K562 (cell line): ENCODE measurements around the gene GSK3B. TPM values are rescaled to one million over a fixed set of nuclear protein-coding genes. Genes with fewer than 3 reads are reported as not detected.

Experiments
- ATAC-seq: fragments of 200-7000 bp; cut with Tn5 transposase; 3 replicates; pipeline ENCODE4 v1.9.1; 2020; ENCODE audit warnings: moderate library complexity
- BruUV-seq: library from RNA; stranded (reverse); fragments of 400-500 nt; replicated peaks from 2 replicates; lab custom pipeline; 2021; lab: Mats Ljungman, UMichigan
- CTCF ChIA-PET: fragments of 300-600 bp; formaldehyde crosslinking; extraction: SDS; loops from one replicate; lab custom pipeline; 2021; ENCODE audit warnings: low intra/inter-chr PET ratio; lab: Yijun Ruan, JAX
- POLR2A ChIA-PET: fragments of 300-600, 350-650 bp; sonication (Branson Sonifier 250); formaldehyde crosslinking; extraction: SDS; loops from one replicate; lab custom pipeline; 2021; ENCODE audit warnings: antibody characterized with exemption, inconsistent platforms; lab: Yijun Ruan, JAX
- DNase-seq, 4 experiments: peaks; one replicate each; pipeline versions ENCODE4 v3.0.0 to v3.0.0-alpha.2; 2011 to 2018; ENCODE audit warnings: low spot score in 3 of 4, mixed read lengths in 3 of 4; ENCODE audit errors: extremely low read depth in 1 of 4
- FAIRE-seq: peaks from 2 replicates; lab custom pipeline; 2011; peaks lifted over from hg19 to GRCh38; lab: Jason Lieb, UNC
- H2AFZ ChIP-seq: 2 replicates; pipeline ENCODE4 v1.6.0; 2011; ENCODE audit warnings: low read depth, low read length, control low read depth, inconsistent platforms
- H3K27ac ChIP-seq: fragments of 200-600 bp; 3 replicates; pipeline ENCODE4 v1.8.0; 2011; ENCODE audit warnings: low read depth, mild to moderate bottlenecking, control low read depth, inconsistent platforms, low read length, moderate library complexity, mixed read lengths; ENCODE audit errors: extremely low read depth
- H3K27me3 ChIP-seq, 2 experiments: fragments of 300-600 bp in 1 of 2; 2 replicates in 1 of 2; 3 replicates in 1 of 2; pipeline versions ENCODE4 v1.6.0 to v1.8.0; 2011; ENCODE audit warnings: inconsistent platforms in 2 of 2, low read length in 2 of 2, mild to moderate bottlenecking in 1 of 2, mixed read lengths in 1 of 2, moderate library complexity in 1 of 2; ENCODE audit not compliant: control insufficient read depth in 2 of 2, insufficient read depth in 2 of 2
- H3K36me3 ChIP-seq: fragments of 300-600 bp; 3 replicates; pipeline ENCODE4 v1.8.0; 2011; ENCODE audit warnings: mild to moderate bottlenecking, low read length, inconsistent platforms; ENCODE audit not compliant: control insufficient read depth, insufficient read depth
- H3K4me1 ChIP-seq, 2 experiments: fragments of 200-600 bp in 1 of 2; replicated peaks in 1 of 2; 2 replicates in 1 of 2; 3 replicates in 1 of 2; pipeline versions ENCODE4 v1.5.1 to v1.8.0; 2011; ENCODE audit warnings: inconsistent platforms in 2 of 2, low read length in 2 of 2, mild to moderate bottlenecking in 1 of 2, mixed read lengths in 1 of 2, moderate library complexity in 1 of 2; ENCODE audit not compliant: control insufficient read depth in 2 of 2, insufficient read depth in 2 of 2
- H3K4me2 ChIP-seq: 2 replicates; pipeline ENCODE4 v1.6.1; 2011; ENCODE audit warnings: low read length, control low read depth, inconsistent platforms, mixed read lengths; ENCODE audit not compliant: insufficient read depth
- H3K4me3 ChIP-seq: fragments of 200-600 bp; sonication (generic), shearing (Covaris generic); 2 replicates; pipeline ENCODE4 v1.5.1; 2016; ENCODE audit warnings: control low read depth, inconsistent platforms
- H3K79me2 ChIP-seq: fragments of 200-600 bp; 3 replicates; pipeline ENCODE4 v1.8.0; 2011; ENCODE audit warnings: low read length, inconsistent platforms; ENCODE audit not compliant: control insufficient read depth, insufficient read depth
- H3K9ac ChIP-seq, 2 experiments: 2 replicates each; pipeline versions ENCODE4 v1.6.0 to v1.6.1; 2011; ENCODE audit warnings: low read depth in 2 of 2, low read length in 2 of 2, control low read depth in 1 of 2, inconsistent platforms in 1 of 2, mild to moderate bottlenecking in 1 of 2, mixed read lengths in 1 of 2; ENCODE audit not compliant: insufficient read depth in 1 of 2
- H3K9me1 ChIP-seq: one replicate; pipeline ENCODE4 v1.6.0; 2011; ENCODE audit warnings: inconsistent platforms, mild to moderate bottlenecking, low read length, moderate library complexity; ENCODE audit not compliant: control insufficient read depth, insufficient read depth
- H3K9me3 ChIP-seq: replicated peaks from 2 replicates; pipeline ENCODE4 v1.5.1; 2011; ENCODE audit warnings: low read depth, low read length, inconsistent platforms; ENCODE audit not compliant: control insufficient read depth, insufficient read depth
- H4K20me1 ChIP-seq: replicated peaks from 2 replicates; pipeline ENCODE4 v1.6.1; 2011; ENCODE audit warnings: low read length, inconsistent platforms, mixed read lengths; ENCODE audit not compliant: control insufficient read depth, insufficient read depth
- ATF1 ChIP-seq, 2 experiments: fragments of 450-650 bp in 1 of 2; IDR thresholded peaks; 2 replicates each; pipeline ENCODE4 v1.6.1; 2016; ENCODE audit warnings: missing compliant biosample characterization in 1 of 2, missing genetic modification characterization in 1 of 2
- C11orf30 ChIP-seq: fragments of 450-650 bp; IDR thresholded peaks from 2 replicates; pipeline ENCODE4 v1.6.1; 2016; ENCODE audit warnings: low read depth, mild to moderate bottlenecking
- FOS ChIP-seq: IDR thresholded peaks from 3 replicates; pipeline ENCODE4 v1.6.1; 2011; ENCODE audit not compliant: insufficient read length; ENCODE audit errors: extremely low read depth
- HDAC8 ChIP-seq: fragments of 450-650 bp; IDR thresholded peaks from 2 replicates; pipeline ENCODE4 v1.6.1; 2016; ENCODE audit warnings: mild to moderate bottlenecking, missing genetic modification characterization, moderate library complexity, missing compliant biosample characterization
- HMG20A ChIP-seq: fragments of 450-650 bp; formaldehyde crosslinking; conservative IDR thresholded peaks from 2 replicates; pipeline ENCODE4 v1.4.0; 2020; ENCODE audit warnings: mild to moderate bottlenecking, mixed read lengths
- IRF1 ChIP-seq: sonication (generic); formaldehyde crosslinking; IDR thresholded peaks from 2 replicates; pipeline ENCODE4 v1.8.0; 2022; ENCODE audit warnings: missing genetic modification reagents, mild to moderate bottlenecking, borderline replicate concordance
- LCOR ChIP-seq: sonication (generic); formaldehyde crosslinking; IDR thresholded peaks from 2 replicates; pipeline ENCODE4 v1.8.0; 2022; ENCODE audit warnings: mild to moderate bottlenecking, missing genetic modification reagents
- MAFK ChIP-seq: IDR thresholded peaks from 2 replicates; pipeline ENCODE4 v1.6.1; 2011; ENCODE audit warnings: low read length, improper control_type of control experiment
- MBD2 ChIP-seq: sonication (generic); IDR thresholded peaks from 2 replicates; pipeline ENCODE4 v1.6.1; 2016; ENCODE audit warnings: low read depth, borderline replicate concordance
- MLLT1 ChIP-seq, 2 experiments: fragments of 450-650 bp; IDR thresholded peaks; 2 replicates each; pipeline ENCODE4 v1.6.1; 2016
- NONO ChIP-seq, 2 experiments: fragments of 200-400 bp in 1 of 2; fragments of 450-650 bp in 1 of 2; formaldehyde crosslinking in 1 of 2; IDR thresholded peaks; 2 replicates each; pipeline ENCODE4 v1.6.1; 2017; ENCODE audit warnings: low read depth in 2 of 2, mild to moderate bottlenecking in 2 of 2, moderate library complexity in 2 of 2, low read length in 1 of 2
- SNRNP70 ChIP-seq: fragments of 200-400 bp; formaldehyde crosslinking; optimal IDR thresholded peaks from 2 replicates; pipeline ENCODE3; 2017; ENCODE audit warnings: low read depth, low read length
- SP2 ChIP-seq: IDR thresholded peaks from 2 replicates; pipeline ENCODE4 v1.6.1; 2011; ENCODE audit warnings: mild to moderate bottlenecking, low read depth, low read length, moderate library complexity; ENCODE audit not compliant: poor library complexity, severe bottlenecking; ENCODE audit errors: extremely low read depth
- SPI1 ChIP-seq: IDR thresholded peaks from 2 replicates; pipeline ENCODE4 v1.6.1; 2011; ENCODE audit warnings: low read depth, low read length, control low read depth, borderline replicate concordance
- VEZF1 ChIP-seq: fragments of 200-800 bp; sonication (Bioruptor generic); IDR thresholded peaks from 2 replicates; pipeline ENCODE4 v1.6.1; 2017; ENCODE audit warnings: missing genetic modification characterization, missing compliant biosample characterization
- ZNF316 ChIP-seq: fragments of 450-650 bp; IDR thresholded peaks from 2 replicates; pipeline ENCODE4 v1.6.1; 2016
- ZNF639 ChIP-seq, 2 experiments: fragments of 200-800 bp in 1 of 2; sonication (Bioruptor generic) in 1 of 2; sonication (generic) in 1 of 2; formaldehyde crosslinking in 1 of 2; IDR thresholded peaks in 1 of 2; conservative IDR thresholded peaks in 1 of 2; 2 replicates each; pipeline versions ENCODE4 v1.5.0 to v1.6.1; 2016 to 2020; ENCODE audit warnings: missing compliant biosample characterization in 1 of 2, missing genetic modification characterization in 1 of 2, missing genetic modification reagents in 1 of 2
- WGBS: fragments of 100-300 bp; shearing (Covaris generic); methylation state at CpG from one replicate; pipeline ENCODE4 v1.1.6; 2016; ENCODE audit warnings: low coverage, mixed read lengths; ENCODE audit not compliant: insufficient coverage; ENCODE audit errors: missing lambda C conversion rate; 5-methylcytosine and 5-hydroxymethylcytosine counted together
- in situ Hi-C: fragments of 300-500 bp; cut with MboI; formaldehyde crosslinking; loops from 4 replicates; pipeline ENCODE4 v1.15.0; 2018; ENCODE audit warnings: inconsistent platforms, mixed read lengths
- intact Hi-C: fragments of 100-400 bp; cut with micrococcal nuclease; formaldehyde crosslinking; loops from 2 replicates; pipeline ENCODE4 v1.14.2; 2022
- polyA plus RNA-seq, 8 experiments: library from polyadenylated mRNA; depleted of rRNA in 4 of 8; stranded (reverse) in 5 of 8; unstranded in 3 of 8; fragments of >200 nt; fragmentation: Nextera tagmentation in 2 of 8; fragmentation: Illumina TruSeq in 1 of 8; extraction: Ambion mirVana in 2 of 8; extraction: Trizol in 1 of 8; gene quantifications; 2 replicates each; pipeline versions ENCODE4 v1.2.1 to v1.2.3, GENCODE V29; 2011 to 2014; ENCODE audit warnings: inconsistent platforms in 1 of 8, missing spikeins in 1 of 8
- total RNA-seq, 7 experiments: library from RNA; depleted of rRNA in 6 of 7; stranded (reverse); fragments of >200 nt in 6 of 7; fragmentation: Illumina TruSeq in 2 of 7; extraction: Trizol in 2 of 7; gene quantifications; 2 replicates each; pipeline versions ENCODE4 v1.2.1 to v1.2.3, GENCODE V29; 2011 to 2021; ENCODE audit warnings: low replicate concordance in 1 of 7

The GSK3B gene
- total and polyA plus RNA-seq, 9 of the 15 experiments (the other 6 are each of a cell fraction or from before 2014, with no cell fraction given), result 4.7 to 25.0 (median 18.7) TPM

GRCh38 chr3:120094776-120095225, 554 bp upstream of the GSK3B start:
- CTCF ChIA-PET, result no interaction called here
- H3K4me2 ChIP-seq, result peak overlapping the region; percentile 89
- no peaks in the 10 kb centered on the region for H3K9me3 ChIP-seq
- H3K79me2 ChIP-seq, result peaks cover 65% of the 10 kb centered on the region
- intact Hi-C loops (loop anchor here (5.0 to 10.0 kb wide), 5 partner anchors 78 to 460 kb away; partner anchors contain the start of gene LRRC58), in situ Hi-C loops (no loop called here)
- POLR2A ChIA-PET, result interaction anchor here (0.6 to 3.5 kb wide), 13 partner anchors 12 to 832 kb away, joined by 3 to 28 read pairs (median 3); partner anchors contain the start of gene TMEM39A
- peaks cover 6 to 10% of the 10 kb centered on the region in 2 experiments; a peak in 3 of 5 replicates for H3K4me1 ChIP-seq
- peak; percentile 100 for FAIRE-seq
- H3K27ac ChIP-seq, result peak overlapping the region; percentile 99
- no peaks in the 10 kb centered on the region for H3K27me3 ChIP-seq
- H3K4me3 ChIP-seq, result peak overlapping the region; percentile 92
- peak; percentile 82 for ATAC-seq
- peaks cover 23% of the 10 kb centered on the region for H4K20me1 ChIP-seq
- under 1% methylated on average over 28 of the region's 31 CpGs for WGBS
- no peaks in the 10 kb centered on the region for H3K9me1 ChIP-seq
- H3K36me3 ChIP-seq, result peaks cover 7% of the 10 kb centered on the region; the same call in 1 of the 3 replicates
- peak overlapping the region; percentile 98 to 99 for H3K9ac ChIP-seq
- BruUV-seq, result no TSS peak
- DNase-seq, result peak; percentile 85 to 96 (median 91)
- peak overlapping the region; percentile 94 for H2AFZ ChIP-seq
- TF ChIP-seq LCOR (0 out of 2 replicates have a peak, but pooled peaks have one; percentile 19), SPI1 (0 out of 2 replicates have a peak, but pooled peaks have one; percentile 38), IRF1 (CRISPR knock-in tag) (no peak), ATF1 (CRISPR knock-in tag; IDR thresholded peaks at IDR 0.05) (no peak), ATF1 (tag; IDR thresholded peaks at IDR 0.05) (peak; percentile 72), VEZF1 (CRISPR knock-in tag) (peak; percentile 78), SNRNP70 (no peak), MBD2 (peak; percentile 89), MAFK (peak; percentile 26; the same call in 1 of the 2 replicates), HMG20A (no peak), SP2 (peak; percentile 38), ZNF316 (peak; percentile 68), C11orf30 (peak; percentile 82), ZNF639 (CRISPR knock-in tag; conservative IDR thresholded peaks at IDR 0.05 in 1 of 2, IDR thresholded peaks at IDR 0.05 in 1 of 2) (peak in 1 of 2 experiments; percentile 22; a peak in 1 of 4 replicates), MLLT1 (IDR thresholded peaks at IDR 0.05) (no peak), HDAC8 (tag) (no peak), NONO (IDR thresholded peaks at IDR 0.05; ENCODE audit: low read depth in 2 of 2, low read length in 1 of 2) (no peak), FOS (peak; percentile 84)
